Measurements from ENCODE around the gene BFSP2.

BFSP2 gene

GRCh38 chr3:133400006-133400515, at the start of gene BFSP2:
Gene BFSP2 (plus strand): TSS chr3:133400056. CDS start chr3:133400084, 28 bp downstream.
- H3K4me3 ChIP-seq (ENCODE audit: low read length) = no peak within 1 kb of the TSS
- no peaks in the 10 kb centered on the region for H3K9me3 ChIP-seq (ENCODE audit: insufficient read depth, low read length)
- no peaks in the 10 kb centered on the region for H3K79me2 ChIP-seq (ENCODE audit: low read length)
- H3K9ac ChIP-seq (ENCODE audit: low read length) = no peak within 1 kb of the TSS
- no peak for TF ChIP-seq EZH2phosphoT487 (IDR thresholded peaks at IDR 0.05; ENCODE audit: low read depth)
- H3K4me1 ChIP-seq (ENCODE audit: low read length) = no peaks in the 10 kb centered on the region
- no peak within 1 kb of the TSS for H2AFZ ChIP-seq (ENCODE audit: low read depth, low read length)
- H4K20me1 ChIP-seq (ENCODE audit: insufficient read depth, low read length) = no peaks in the 10 kb centered on the region
- H3K36me3 ChIP-seq (replicated peaks; ENCODE audit: low read depth, low read length) = no peaks in the 10 kb centered on the region
- H3K27me3 ChIP-seq (ENCODE audit: low read depth, low read length) = peaks cover 14% of the 10 kb centered on the region
- no peak within 1 kb of the TSS for H3K27ac ChIP-seq (ENCODE audit: low read length)
- no peak within 1 kb of the TSS for H3K4me2 ChIP-seq (ENCODE audit: low read length)

GRCh38 chr3:133354721-133355120, 45.1 kb upstream of the BFSP2 start:
- no peak for TF ChIP-seq EZH2phosphoT487 (IDR thresholded peaks at IDR 0.05; ENCODE audit: low read depth)
- TF ChIP-seq CTCF (IDR thresholded peaks at IDR 0.05; ENCODE audit: low read depth, low read length) = no peak
- Histone ChIP-seq H4K20me1 (ENCODE audit: insufficient read depth, low read length) (no peaks in the 10 kb centered on the region), H3K79me2 (ENCODE audit: low read length) (no peaks in the 10 kb centered on the region), H3K9me3 (ENCODE audit: insufficient read depth, low read length) (no peaks in the 10 kb centered on the region), H3K4me3 (ENCODE audit: low read length) (no peak overlapping the region), H3K27me3 (ENCODE audit: low read depth, low read length) (peaks cover 57% of the 10 kb centered on the region), H3K4me1 (ENCODE audit: low read length) (no peaks in the 10 kb centered on the region), H3K36me3 (replicated peaks; ENCODE audit: low read depth, low read length) (no peaks in the 10 kb centered on the region), H3K9ac (ENCODE audit: low read length) (no peak overlapping the region), H2AFZ (ENCODE audit: low read depth, low read length) (no peak overlapping the region), H3K4me2 (ENCODE audit: low read length) (no peak overlapping the region), H3K27ac (ENCODE audit: low read length) (no peak overlapping the region)

GRCh38 chr3:133360476-133360875, 39.4 kb upstream of the BFSP2 start:
- Histone ChIP-seq H2AFZ (ENCODE audit: low read depth, low read length) (no peak overlapping the region), H3K36me3 (replicated peaks; ENCODE audit: low read depth, low read length) (no peaks in the 10 kb centered on the region), H3K27me3 (ENCODE audit: low read depth, low read length) (peaks cover 73% of the 10 kb centered on the region), H4K20me1 (ENCODE audit: insufficient read depth, low read length) (no peaks in the 10 kb centered on the region), H3K4me1 (ENCODE audit: low read length) (no peaks in the 10 kb centered on the region), H3K4me2 (ENCODE audit: low read length) (no peak overlapping the region), H3K79me2 (ENCODE audit: low read length) (no peaks in the 10 kb centered on the region), H3K4me3 (ENCODE audit: low read length) (no peak overlapping the region), H3K9me3 (ENCODE audit: insufficient read depth, low read length) (no peaks in the 10 kb centered on the region), H3K9ac (ENCODE audit: low read length) (no peak overlapping the region), H3K27ac (ENCODE audit: low read length) (no peak overlapping the region)
- TF ChIP-seq EZH2phosphoT487 (IDR thresholded peaks at IDR 0.05; ENCODE audit: low read depth) = no peak
- TF ChIP-seq CTCF (IDR thresholded peaks at IDR 0.05; ENCODE audit: low read depth, low read length) = no peak

- Histone ChIP-seq H3K4me1 (ENCODE audit: low read length) (no peaks in the 10 kb centered on the region), H3K9me3 (ENCODE audit: insufficient read depth, low read length) (no peaks in the 10 kb centered on the region), H3K4me2 (ENCODE audit: low read length) (no peak overlapping the region), H3K79me2 (ENCODE audit: low read length) (no peaks in the 10 kb centered on the region), H3K27me3 (ENCODE audit: low read depth, low read length) (peaks cover 77% of the 10 kb centered on the region), H3K36me3 (replicated peaks; ENCODE audit: low read depth, low read length) (no peaks in the 10 kb centered on the region), H3K9ac (ENCODE audit: low read length) (no peak overlapping the region), H3K4me3 (ENCODE audit: low read length) (no peak overlapping the region), H4K20me1 (ENCODE audit: insufficient read depth, low read length) (no peaks in the 10 kb centered on the region), H3K27ac (ENCODE audit: low read length) (no peak overlapping the region), H2AFZ (ENCODE audit: low read depth, low read length) (no peak overlapping the region)
- TF ChIP-seq CTCF (IDR thresholded peaks at IDR 0.05; ENCODE audit: low read depth, low read length) (no peak), EZH2phosphoT487 (IDR thresholded peaks at IDR 0.05; ENCODE audit: low read depth) (no peak)
These were observed 38.8 kb upstream of the BFSP2 start for GRCh38 chr3:133361011-133361410.

All from OCI-LY3 (cell line).